AG08395 (cell line): ENCODE data around the gene CTTN.

ENCODE experiments used
- DNase-seq: peaks from one replicate; pipeline ENCODE4 v3.0.0; 2012; ENCODE audit warnings: mixed read lengths, low spot score

CTTN gene

GRCh38 chr11:70477609-70478008 lies 79.3 kb downstream of the CTTN start:
- DNase-seq = no peak

- no peak for DNase-seq
Observed at GRCh38 chr11:70478166-70478890, 80.0 kb downstream of the CTTN start.

- DNase-seq = no peak
Observed at GRCh38 chr11:70480711-70481110, 82.4 kb downstream of the CTTN start.

GRCh38 chr11:70481625-70482528 lies 83.5 kb downstream of the CTTN start:
- peak; percentile 78 for DNase-seq

GRCh38 chr11:70482529-70482917 lies 84.2 kb downstream of the CTTN start:
- no peak for DNase-seq

GRCh38 chr11:70483077-70483861 lies 84.9 kb downstream of the CTTN start:
- DNase-seq = peak; percentile 57

GRCh38 chr11:70483917-70484316 lies 85.6 kb downstream of the CTTN start:
- DNase-seq = no peak

GRCh38 chr11:70485326-70486025 lies 87.1 kb downstream of the CTTN start:
- no peak for DNase-seq

- DNase-seq = no peak
Observed at GRCh38 chr11:70486026-70486415, 87.7 kb downstream of the CTTN start.
